Osteocyte (in vitro differentiated cells): ENCODE measurements around the gene GPR42. TPM values are rescaled to one million over a fixed set of nuclear protein-coding genes. Genes with fewer than 3 reads are reported as not detected.

ENCODE experiments used
- DNase-seq: peaks from one replicate; pipeline ENCODE4 v3.0.0; 2021; ENCODE audit warnings: mixed read lengths; ENCODE audit not compliant: unreplicated experiment; ENCODE audit errors: extremely low spot score
- H3K27ac Mint-ChIP-seq: one replicate; pipeline ENCODE4 v1.8.0; 2021; ENCODE audit warnings: mild to moderate bottlenecking, mixed read lengths; ENCODE audit not compliant: unreplicated experiment
- H3K27me3 Mint-ChIP-seq: one replicate; pipeline ENCODE4 v1.8.0; 2021; ENCODE audit warnings: mixed read lengths; ENCODE audit not compliant: unreplicated experiment
- H3K36me3 Mint-ChIP-seq: one replicate; pipeline ENCODE4 v1.8.0; 2021; ENCODE audit warnings: mixed read lengths; ENCODE audit not compliant: unreplicated experiment
- H3K4me1 Mint-ChIP-seq: one replicate; pipeline ENCODE4 v1.8.0; 2021; ENCODE audit warnings: mixed read lengths; ENCODE audit not compliant: unreplicated experiment
- H3K4me3 Mint-ChIP-seq: one replicate; pipeline ENCODE4 v1.8.0; 2021; ENCODE audit warnings: mild to moderate bottlenecking, moderate library complexity, mixed read lengths; ENCODE audit not compliant: unreplicated experiment
- H3K9me3 Mint-ChIP-seq: one replicate; pipeline ENCODE4 v1.8.0; 2021; ENCODE audit warnings: mixed read lengths; ENCODE audit not compliant: unreplicated experiment
- total RNA-seq: library from RNA; stranded (reverse); gene quantifications from 2 replicates; pipeline ENCODE4 v1.2.1, GENCODE V29; 2021
- TF ChIP-seq, protein P1 (sequence below): fragments of 200-600 bp; sonication (generic); IDR thresholded peaks from 2 replicates; pipeline ENCODE4 v1.5.0; 2021; ENCODE audit warnings: antibody characterized with exemption, mild to moderate bottlenecking, moderate library complexity

Gene GPR42
- total RNA-seq, 1 donor from 2014 or later = not detected

DNA sequence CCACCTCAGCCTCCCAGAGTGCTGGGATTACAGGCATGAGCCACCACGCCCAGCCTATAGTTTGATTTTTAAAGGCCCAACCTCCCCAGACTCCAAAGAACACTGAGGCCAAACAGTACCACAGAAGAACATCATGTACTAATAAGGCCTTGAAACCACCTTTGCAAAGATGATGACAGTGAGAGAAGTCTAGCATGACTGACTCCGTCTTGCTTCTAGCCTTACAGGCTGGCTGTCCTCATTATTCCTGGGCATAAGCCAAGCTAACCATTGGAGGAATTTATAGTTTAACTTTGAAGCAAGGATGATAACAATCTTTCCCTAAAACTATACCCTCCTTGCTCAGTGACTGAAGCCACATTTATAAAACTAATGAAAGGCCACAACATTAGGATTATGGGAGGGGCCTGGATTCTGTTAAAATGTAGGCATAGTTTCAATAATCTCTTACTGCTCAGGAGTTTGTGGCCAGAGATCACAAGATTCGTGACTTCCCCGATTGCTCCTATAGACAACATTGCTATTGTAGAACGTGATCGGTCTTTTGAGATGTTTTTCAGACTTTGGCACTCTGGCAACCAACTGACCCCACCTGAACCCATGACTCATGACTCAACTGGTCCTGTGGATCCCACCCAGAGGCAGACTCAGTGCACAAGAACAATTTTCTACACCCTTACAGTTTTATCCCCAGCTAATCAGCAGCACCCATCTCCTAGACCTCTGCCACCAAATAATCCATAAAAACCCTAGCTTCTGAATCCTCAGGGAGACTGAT lies 17.6 kb downstream of the GPR42 start:
- Mint-ChIP-seq H3K27me3 (no peaks in the 10 kb centered on the region), H3K9me3 (peaks cover 11% of the 10 kb centered on the region), H3K4me3 (no peak overlapping the region), H3K4me1 (no peaks in the 10 kb centered on the region), H3K36me3 (no peaks in the 10 kb centered on the region), H3K27ac (no peak overlapping the region)
- TF ChIP-seq, protein P1, sequence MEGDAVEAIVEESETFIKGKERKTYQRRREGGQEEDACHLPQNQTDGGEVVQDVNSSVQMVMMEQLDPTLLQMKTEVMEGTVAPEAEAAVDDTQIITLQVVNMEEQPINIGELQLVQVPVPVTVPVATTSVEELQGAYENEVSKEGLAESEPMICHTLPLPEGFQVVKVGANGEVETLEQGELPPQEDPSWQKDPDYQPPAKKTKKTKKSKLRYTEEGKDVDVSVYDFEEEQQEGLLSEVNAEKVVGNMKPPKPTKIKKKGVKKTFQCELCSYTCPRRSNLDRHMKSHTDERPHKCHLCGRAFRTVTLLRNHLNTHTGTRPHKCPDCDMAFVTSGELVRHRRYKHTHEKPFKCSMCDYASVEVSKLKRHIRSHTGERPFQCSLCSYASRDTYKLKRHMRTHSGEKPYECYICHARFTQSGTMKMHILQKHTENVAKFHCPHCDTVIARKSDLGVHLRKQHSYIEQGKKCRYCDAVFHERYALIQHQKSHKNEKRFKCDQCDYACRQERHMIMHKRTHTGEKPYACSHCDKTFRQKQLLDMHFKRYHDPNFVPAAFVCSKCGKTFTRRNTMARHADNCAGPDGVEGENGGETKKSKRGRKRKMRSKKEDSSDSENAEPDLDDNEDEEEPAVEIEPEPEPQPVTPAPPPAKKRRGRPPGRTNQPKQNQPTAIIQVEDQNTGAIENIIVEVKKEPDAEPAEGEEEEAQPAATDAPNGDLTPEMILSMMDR = no peak
- peak; percentile 6 for DNase-seq

DNA sequence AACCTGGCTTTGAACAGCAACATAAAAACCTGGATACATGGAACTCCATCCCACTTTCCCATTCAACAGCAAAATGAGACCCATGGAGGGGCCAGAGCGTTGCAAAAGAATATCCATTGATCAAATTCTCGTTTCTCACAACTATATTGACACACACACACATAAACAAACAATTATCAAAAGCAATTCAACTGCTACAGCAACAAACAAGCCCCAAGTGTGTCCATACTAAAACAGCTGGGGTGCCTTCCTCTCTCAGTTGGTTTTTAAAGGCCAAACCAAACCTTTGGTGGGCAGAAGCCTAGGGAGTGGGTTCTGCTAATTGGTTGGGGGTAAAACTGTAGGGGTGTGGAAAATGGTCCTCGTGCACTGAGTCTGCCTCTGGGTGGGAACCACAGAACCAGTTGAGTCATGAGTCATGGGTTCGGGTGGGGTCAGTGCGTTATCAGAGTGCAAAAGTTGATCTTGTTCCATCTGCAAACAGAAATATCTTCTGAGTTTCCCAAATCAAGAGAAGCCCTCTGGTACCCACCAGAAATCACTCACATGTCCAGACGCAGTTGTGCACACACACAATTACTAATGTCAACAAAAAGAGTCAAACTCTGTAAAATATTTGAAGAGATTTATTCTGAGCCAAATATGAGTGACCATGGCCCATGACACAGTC lies 18.5 kb downstream of the GPR42 start:
- H3K9me3 Mint-ChIP-seq = peaks cover 11% of the 10 kb centered on the region
- no peaks in the 10 kb centered on the region for H3K4me1 Mint-ChIP-seq
- H3K36me3 Mint-ChIP-seq = no peaks in the 10 kb centered on the region
- peak; percentile 19 for DNase-seq
- H3K4me3 Mint-ChIP-seq = no peak overlapping the region
- TF ChIP-seq, protein P1 = no peak
- H3K27me3 Mint-ChIP-seq = no peaks in the 10 kb centered on the region
- no peak overlapping the region for H3K27ac Mint-ChIP-seq

DNA sequence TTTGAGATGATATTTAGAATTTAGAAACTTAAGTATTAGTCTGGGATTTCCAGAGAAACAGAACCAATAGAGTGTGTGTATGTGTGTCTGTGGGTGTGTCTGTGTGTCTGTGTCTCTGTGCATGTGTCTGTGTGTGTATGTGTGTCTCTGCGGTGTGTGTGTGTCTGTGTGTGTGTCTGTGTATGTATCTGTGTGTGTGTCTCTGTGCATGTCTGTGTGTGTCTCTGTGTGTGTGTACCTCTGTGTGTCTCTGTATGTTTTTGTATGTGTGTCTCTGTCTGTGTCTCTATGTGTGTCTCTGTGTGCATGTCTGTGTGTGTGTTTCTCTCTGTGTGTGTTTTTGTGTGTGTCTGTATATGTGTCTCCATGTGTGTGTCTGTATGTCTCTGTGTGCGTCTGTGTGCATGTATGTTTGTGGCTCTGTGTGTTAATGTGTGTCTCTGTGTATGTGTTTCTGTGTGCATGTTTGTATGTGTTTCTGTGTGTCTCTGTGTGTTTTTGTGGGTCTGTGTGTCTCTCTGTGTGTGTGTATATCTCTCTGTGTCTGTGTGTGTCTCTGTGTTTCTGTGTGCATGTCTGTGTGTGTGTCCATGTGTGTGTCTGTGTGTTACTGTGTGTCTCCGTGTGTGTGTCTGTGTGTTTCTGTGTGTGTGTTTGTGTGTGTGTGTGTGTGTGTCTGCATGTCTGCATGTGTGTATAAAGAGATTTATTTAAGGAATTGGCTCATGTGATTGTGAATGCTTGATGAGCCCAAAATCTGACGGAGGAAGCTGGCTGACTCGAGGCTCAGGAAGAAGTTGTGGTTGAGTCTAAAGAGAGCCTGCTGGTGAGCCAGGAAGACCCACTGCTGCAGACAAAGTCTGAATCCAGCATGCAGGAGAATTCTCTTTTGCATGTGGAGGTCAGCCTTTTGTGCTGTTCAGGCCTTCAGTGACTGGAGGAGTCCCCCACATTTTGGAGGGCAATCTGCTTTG lies 22.2 kb downstream of the GPR42 start:
- peak; percentile 17 for DNase-seq
- TF ChIP-seq, protein P1 = no peak
- no peaks in the 10 kb centered on the region for H3K4me1 Mint-ChIP-seq
- H3K4me3 Mint-ChIP-seq = no peak overlapping the region
- H3K9me3 Mint-ChIP-seq = no peaks in the 10 kb centered on the region
- H3K27ac Mint-ChIP-seq = no peak overlapping the region
- H3K27me3 Mint-ChIP-seq = no peaks in the 10 kb centered on the region
- no peaks in the 10 kb centered on the region for H3K36me3 Mint-ChIP-seq

DNA sequence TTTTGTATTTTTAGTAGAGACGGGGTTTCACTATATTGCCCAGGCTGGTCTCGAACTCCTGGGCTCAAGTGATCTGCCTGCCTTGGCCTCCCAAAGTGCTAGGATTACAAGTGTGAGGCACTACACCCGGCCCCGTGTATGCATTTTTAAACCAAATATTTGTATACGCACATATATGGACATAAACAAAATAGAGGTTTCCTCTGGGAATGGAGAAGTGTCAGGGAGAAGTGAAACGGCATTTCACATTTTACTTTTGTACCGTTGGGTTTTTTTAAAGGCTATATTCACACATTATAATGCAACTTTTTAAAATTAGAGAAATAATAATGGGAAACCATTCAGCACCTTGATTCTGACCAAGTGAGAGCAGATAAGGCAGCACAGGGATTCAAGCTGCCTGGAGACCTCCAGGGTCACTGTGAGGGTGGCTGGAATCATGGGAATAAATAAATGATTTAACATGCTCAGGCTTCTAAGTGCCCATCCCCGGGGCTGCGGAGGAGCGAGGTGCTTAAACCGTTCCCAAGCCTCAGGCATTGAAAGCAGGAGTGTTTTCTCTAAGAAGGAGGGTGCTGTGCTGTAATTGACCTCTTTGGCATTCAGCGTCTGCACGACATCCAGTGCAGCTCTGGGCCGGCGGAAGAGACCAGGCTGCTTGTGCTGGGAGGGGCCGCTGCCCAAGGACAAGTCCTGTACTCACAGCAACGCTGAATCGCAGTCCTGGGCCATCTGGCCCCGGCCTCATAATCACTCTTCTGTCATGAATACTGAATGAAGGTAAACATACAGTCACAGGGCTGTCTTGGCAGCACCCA lies 24.7 kb downstream of the GPR42 start:
- H3K4me3 Mint-ChIP-seq = no peak overlapping the region
- H3K9me3 Mint-ChIP-seq = no peaks in the 10 kb centered on the region
- H3K36me3 Mint-ChIP-seq = no peaks in the 10 kb centered on the region
- DNase-seq = no peak
- TF ChIP-seq, protein P1 = no peak
- no peaks in the 10 kb centered on the region for H3K27me3 Mint-ChIP-seq
- H3K27ac Mint-ChIP-seq = no peak overlapping the region
- no peaks in the 10 kb centered on the region for H3K4me1 Mint-ChIP-seq
